Stimulated activated CD8-positive, alpha-beta memory T cell treated with anti-CD3 and anti-CD28 coated beads, Interleukin-4, amount 100 ng/mL, for 24 hours (primary cell): ENCODE results near the gene NRAP.

ENCODE experiments used
- DNase-seq: peaks from one replicate; pipeline ENCODE4 v3.0.0-alpha.2; 2020; ENCODE audit warnings: low read depth

Gene NRAP

GRCh38 chr10:113663908-113664307 is at the start of gene NRAP:
Gene NRAP (minus strand): TSS chr10:113664041. CDS start chr10:113663882, 159 bp downstream.
- DNase-seq = no peak

GRCh38 chr10:113713640-113713982 is 49.8 kb upstream of the NRAP start:
- no peak for DNase-seq

GRCh38 chr10:113712755-113713639 is 49.2 kb upstream of the NRAP start:
- DNase-seq = no peak

- no peak for DNase-seq
Observed at GRCh38 chr10:113712024-113712423, 48.2 kb upstream of the NRAP start.

GRCh38 chr10:113711142-113711541 is 47.3 kb upstream of the NRAP start:
- DNase-seq = no peak

GRCh38 chr10:113709221-113709838 is 45.5 kb upstream of the NRAP start:
- DNase-seq = no peak

- no peak for DNase-seq
Observed at GRCh38 chr10:113708640-113709039, 44.8 kb upstream of the NRAP start.

- no peak for DNase-seq
Observed at GRCh38 chr10:113706623-113707022, 42.8 kb upstream of the NRAP start.

- no peak for DNase-seq
Observed at GRCh38 chr10:113705344-113705652, 41.5 kb upstream of the NRAP start.

GRCh38 chr10:113704637-113705343 is 40.9 kb upstream of the NRAP start:
- DNase-seq = no peak

GRCh38 chr10:113697595-113697994 is 33.8 kb upstream of the NRAP start:
- no peak for DNase-seq

GRCh38 chr10:113695691-113696090 is 31.9 kb upstream of the NRAP start:
- no peak for DNase-seq

GRCh38 chr10:113693348-113693747 is 29.5 kb upstream of the NRAP start:
- no peak for DNase-seq

GRCh38 chr10:113692271-113692670 is 28.4 kb upstream of the NRAP start:
- DNase-seq = no peak

GRCh38 chr10:113691381-113691780 is 27.5 kb upstream of the NRAP start:
- DNase-seq = no peak

GRCh38 chr10:113690749-113691148 is 26.9 kb upstream of the NRAP start:
- no peak for DNase-seq

GRCh38 chr10:113689574-113689973 is 25.7 kb upstream of the NRAP start:
- no peak for DNase-seq

- no peak for DNase-seq
Observed at GRCh38 chr10:113689057-113689456, 25.2 kb upstream of the NRAP start.

GRCh38 chr10:113687037-113687436 is 23.2 kb upstream of the NRAP start:
- no peak for DNase-seq

- DNase-seq = no peak
Observed at GRCh38 chr10:113686028-113686427, 22.2 kb upstream of the NRAP start.

- no peak for DNase-seq
Observed at GRCh38 chr10:113683300-113683699, 19.5 kb upstream of the NRAP start.

GRCh38 chr10:113681533-113682470 is 18.0 kb upstream of the NRAP start:
- peak; percentile 9 for DNase-seq
